ENCODE results near the gene TRIM17.

TRIM17 gene

GRCh38 chr1:228402641-228403025, 14.0 kb downstream of the TRIM17 start:
- no peak for DNase-seq

DNA sequence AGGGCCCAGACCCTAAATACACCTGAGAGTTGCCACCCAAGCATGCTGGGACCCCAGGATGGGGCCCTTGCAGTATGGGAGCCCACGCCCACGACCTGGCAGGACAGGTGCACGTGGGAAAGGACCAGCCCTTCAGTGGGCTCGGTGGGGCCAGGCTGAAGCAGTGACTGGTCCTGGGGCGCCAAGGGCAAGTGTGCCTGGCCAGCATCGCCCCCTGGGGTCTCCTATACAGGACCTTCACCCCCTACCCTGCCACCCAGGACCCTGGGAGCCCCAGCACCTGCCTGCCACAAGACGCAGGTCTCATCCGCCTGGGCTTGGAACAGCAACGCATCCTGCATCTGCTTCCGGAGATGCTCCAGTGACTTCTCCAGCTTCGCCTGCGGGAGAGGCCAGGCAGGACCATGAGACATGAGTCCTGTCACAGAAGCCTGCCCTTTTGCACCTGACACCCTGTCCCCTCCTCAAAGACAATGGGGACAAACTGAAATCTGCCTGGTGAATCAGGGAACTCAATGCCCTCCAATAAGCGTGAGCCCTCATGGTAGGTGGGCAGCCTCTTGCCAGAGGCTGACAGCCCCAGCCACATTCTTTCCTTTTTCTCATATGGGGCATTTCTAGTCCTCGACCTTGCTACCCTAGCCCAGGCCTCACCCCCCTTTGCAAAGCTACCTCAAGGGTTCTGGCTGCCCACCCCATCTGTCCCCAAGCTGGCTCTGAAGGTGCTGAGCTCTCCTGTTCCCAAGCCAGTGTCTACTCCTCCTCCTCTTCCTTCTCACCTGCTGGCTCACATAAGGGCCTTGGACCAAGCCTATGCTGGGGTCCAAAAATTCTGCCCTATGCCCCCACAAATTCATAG, 14.7 kb downstream of the TRIM17 start:
- DNase-seq = no peak

- no peak for DNase-seq
Measured at GRCh38 chr1:228400692-228401454, 15.8 kb downstream of the TRIM17 start.

DNA sequence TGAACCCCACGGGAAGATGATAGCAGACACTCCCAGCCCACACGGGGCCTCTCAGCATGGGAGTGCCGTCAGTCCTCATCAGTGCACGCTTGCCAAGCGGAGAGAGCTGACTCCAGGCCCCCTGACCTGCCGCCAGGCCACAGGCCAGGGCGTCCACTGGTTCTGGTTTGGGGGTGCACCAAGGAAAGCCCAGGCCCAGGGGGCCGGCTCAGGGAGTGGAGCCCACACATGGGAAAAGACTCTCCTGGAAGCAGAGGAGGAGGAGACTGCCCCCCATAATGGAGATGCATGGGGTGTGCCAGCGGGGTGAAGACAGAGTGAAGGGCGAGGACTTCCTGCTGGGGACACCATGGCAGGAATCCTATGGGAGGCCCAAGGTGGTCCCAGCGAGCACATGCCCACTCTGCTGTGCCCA, 16.4 kb downstream of the TRIM17 start:
- no peak for DNase-seq

DNA sequence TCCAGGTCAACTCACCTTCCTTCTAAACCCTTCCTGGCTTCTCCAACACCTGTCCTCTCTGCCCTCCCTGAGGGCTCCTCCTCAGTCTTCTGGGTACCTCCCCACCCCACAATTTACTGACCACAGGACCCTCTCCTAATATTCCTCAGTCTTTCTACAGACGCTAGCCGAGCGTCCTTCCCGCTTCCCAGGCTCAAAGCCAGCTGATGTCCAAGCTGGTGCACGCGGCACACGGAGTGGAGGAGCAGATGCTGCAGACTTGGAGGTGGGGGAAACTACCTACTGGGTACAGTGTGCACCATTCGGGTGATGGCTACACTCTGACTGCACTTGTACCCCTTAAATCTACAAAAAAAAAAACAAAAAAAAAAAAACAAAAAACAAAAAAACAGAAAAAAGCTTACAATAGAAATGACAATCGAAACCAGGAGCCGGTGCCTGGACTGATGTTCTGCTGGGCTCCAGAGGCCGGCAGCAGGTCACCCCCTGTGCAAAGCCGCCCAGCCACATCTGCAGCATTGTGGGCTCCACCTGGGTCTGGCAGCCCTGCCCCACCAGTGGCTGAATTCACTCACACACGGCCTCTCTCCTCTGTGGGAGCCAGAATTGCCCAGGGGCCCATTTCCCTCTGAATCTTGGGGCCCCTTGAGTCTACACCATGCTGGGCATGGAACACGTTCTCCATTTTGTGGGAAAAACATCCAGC, 17.0 kb downstream of the TRIM17 start:
- no peak for DNase-seq

GRCh38 chr1:228398741-228399461, 17.8 kb downstream of the TRIM17 start:
- DNase-seq = no peak

- DNase-seq = no peak
Measured at GRCh38 chr1:228397966-228398365, 18.7 kb downstream of the TRIM17 start.

DNA sequence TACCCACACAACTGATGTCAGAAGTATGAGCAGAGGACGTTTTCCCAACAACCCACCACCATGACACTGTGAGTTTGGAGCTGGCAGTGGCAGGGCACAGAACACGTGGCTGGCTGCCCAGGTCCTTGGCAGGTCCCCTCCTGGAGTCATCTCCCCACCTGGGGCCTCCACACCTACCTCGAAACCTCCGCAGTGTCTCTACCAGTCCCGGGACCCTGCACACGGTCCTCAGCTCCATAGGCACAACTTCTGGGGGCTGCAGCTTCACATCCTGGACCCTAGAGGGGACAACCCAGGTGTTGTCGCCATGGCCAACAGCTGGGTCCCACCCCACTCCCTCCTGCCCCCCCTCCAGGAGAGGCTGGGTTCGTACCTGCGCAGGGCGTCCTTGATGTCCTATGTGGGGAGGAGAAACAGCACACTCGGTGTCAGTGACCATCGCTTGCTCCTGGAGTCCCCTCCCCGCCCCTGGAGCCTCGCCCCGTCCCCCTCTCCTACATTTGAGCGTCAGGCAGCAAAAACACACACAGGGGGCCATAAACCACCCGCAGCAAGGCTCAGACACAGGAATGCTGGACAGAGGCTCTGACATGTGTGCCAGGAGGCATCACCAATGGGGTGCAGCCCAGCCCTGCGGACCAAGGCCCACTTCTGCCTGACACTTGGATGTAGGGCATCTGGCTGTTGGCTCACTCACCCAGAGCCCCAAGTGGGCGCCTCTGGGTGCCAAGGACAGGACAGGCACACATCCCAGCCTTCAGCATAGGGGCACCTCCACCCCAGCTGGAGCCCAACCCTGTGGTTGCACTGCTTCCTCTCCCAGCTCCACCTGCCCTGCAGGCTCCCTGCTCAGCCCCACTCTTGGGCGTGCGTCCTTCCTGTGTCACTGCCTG, 19.6 kb downstream of the TRIM17 start:
- no peak for DNase-seq

DNA sequence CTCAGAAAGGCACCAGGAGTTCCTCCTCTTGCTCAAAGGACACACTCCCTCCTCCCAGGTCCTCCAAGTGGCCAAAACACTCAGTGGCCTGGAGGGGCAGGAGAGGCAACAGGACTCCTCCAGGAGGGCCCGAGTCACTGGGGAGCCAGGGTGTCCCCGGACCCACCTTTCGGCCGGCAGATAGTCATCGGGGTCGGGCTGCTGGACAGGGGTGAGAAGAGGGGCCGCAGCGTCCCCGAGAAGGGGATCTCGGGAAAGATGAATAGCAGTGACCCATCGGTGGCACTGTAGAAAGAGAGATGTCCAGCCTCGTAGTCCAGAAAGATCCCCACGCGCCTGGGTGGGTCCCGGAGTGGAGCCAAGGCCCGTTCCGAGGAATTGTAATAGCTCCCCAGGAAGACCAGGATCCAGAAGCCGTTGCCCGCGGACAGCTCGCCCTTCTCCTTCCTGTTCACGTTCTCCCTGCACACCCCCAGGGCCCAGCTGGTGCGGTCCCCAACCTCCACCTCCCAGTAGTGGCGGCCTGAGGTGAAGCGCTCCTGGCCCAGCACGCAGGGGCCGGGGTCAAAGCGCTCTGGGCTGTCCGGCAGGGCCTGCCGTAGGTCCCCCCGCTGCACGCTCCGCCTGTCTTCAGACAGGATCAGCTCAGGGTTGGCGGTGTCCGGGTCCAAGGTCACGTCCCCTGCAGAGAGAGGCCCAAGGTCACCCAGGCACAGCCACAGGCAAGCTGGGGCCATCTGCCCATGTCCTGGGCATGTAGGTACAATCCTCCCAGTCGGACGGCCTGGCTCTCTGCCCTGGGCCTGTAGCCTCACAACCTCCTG, 21.9 kb downstream of the TRIM17 start:
- DNase-seq = no peak

GRCh38 chr1:228393811-228394570, 22.7 kb downstream of the TRIM17 start:
- DNase-seq = no peak

- peak in 5 of 58 donors; percentile 7 to 34 (median 17) for DNase-seq
Measured at GRCh38 chr1:228393268-228393701, 23.4 kb downstream of the TRIM17 start.

DNA sequence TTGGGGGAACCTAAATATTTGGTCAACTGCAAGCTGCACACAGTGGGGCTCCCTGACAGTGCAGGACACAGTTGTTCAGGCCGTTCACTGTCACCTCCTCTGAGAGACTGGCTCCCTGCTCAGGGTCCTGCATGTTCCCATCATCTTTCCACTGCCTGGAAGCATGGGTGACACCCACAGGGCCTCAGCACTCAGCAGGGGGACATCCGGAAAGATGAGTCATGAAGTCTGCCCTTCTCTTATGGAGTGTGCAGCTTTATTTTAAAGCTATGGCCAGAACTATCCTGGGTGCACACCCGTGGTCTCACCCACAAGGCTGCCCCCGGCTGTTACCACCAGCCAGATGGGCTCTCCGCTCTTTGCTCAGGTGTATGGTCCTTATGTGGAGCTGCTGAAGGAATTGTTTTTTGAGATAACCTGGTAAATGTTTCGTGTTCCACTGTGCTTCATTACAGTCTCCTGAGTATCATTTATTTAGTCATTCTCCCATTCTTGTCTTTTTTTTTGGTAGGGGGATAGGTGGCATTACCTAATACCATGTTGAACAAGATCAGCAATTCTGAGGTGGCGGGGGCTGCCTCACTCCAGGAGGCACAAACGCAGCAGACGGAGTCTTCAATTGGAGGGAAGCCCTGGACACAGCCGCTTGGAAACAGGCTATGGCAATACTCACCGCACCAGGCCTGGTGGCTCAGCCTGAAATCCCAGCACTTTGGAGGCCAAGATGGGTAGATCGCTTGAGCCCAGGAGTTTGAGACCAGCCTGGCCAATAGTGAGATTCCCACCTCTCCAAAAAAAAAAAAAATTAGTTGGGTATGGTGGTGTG, 24.3 kb downstream of the TRIM17 start:
- DNase-seq = no peak

DNA sequence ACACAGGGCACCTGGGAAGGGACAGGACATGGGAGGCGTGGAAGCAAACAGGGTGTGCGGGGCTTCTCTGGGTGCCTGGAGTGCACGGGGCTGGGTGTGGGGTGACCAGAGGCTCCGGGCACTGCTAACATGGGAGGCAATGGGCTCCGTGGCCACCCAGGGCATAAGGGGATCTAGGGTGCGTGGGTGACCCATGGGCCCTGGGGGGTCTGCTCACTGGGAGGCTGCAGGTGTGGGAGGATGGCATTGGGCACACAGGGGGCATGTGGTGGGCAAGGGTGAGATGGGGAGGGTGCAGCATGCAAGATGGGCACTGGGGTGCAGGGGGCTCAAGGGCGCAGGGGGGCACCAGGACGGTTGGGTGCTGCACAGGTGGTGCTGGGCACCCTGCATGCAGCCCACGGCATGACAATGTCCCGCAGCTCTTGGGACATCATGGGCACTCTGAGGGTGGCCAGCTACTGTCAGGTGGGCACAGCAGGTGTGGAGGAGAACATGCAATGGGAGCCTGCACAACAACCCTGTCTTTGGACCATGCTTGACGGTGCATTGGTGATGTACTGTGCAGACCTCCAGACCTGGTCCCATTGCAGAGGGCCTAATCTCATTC, 25.1 kb downstream of the TRIM17 start:
- no peak for DNase-seq

DNA sequence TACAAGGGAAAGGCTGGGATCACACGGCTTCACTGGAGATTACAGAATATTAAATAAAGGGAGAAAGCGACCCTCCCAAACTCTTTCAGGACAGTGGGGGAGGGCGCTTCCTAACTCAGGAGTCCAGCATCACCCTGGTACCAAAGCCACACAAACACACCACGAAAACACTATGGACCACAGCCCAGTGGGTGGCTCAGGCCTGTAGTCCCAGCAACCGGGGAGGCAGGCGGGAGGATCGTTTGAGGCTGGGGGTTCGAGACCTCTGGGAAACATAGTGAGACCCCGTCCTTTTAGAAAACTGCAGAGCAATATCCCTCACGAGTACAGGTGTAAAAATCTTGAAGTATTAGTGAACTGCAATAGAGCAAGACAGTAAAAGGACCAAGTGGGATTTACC, 26.0 kb downstream of the TRIM17 start:
- DNase-seq = no peak

- no peak for DNase-seq
Measured at GRCh38 chr1:228387321-228387720, 29.3 kb downstream of the TRIM17 start.

DNA sequence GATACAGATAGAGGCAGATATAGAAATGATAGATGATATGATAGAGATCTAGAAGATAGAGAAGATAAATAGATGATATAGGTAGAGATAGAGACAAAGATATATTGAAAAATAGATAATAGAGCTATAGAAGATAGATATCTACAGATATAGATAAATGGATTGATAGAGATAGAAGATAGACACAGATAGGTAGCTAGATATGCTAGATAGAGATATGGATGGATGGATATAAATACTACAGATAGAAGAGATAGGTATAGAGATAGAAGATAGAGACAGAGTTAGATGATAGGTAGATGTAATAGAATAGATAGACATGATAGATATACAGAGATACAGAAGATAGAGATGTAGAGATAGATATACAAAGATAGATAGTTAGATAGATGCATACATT, 31.4 kb downstream of the TRIM17 start:
- no peak for DNase-seq

DNA sequence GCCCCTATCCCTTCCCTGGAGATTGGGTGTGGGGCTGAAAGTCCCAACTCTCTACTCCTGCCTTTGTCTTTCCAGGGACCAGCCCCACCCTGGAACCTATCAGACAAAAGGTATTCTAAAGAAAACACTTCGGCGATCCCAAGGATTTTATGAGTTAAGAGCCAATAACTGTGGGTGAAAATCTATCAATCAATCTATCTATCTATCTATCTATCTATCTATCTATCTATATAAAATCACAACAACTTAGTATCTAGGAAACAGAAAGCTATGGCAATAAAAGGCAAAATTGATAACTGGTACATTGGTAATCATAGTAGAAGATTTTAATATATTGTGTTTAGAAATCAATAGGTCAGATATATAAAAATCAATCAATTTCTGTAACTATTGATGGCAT, 32.9 kb downstream of the TRIM17 start:
- DNase-seq = no peak
